NT2/D1 (cell line): ENCODE measurements around the gene MCTP1.

ENCODE experiments used
- SUZ12 ChIP-seq: IDR thresholded peaks from 2 replicates; pipeline ENCODE4 v1.6.1; 2011; ENCODE audit not compliant: insufficient read length, insufficient read depth; ENCODE audit errors: extremely low read depth
- YY1 ChIP-seq: IDR thresholded peaks from 2 replicates; pipeline ENCODE4 v1.6.1; 2011; ENCODE audit not compliant: insufficient read length, insufficient read depth
- ZNF274 ChIP-seq: IDR thresholded peaks from 2 replicates; pipeline ENCODE4 v1.6.1; 2011; ENCODE audit warnings: mild to moderate bottlenecking, low read depth, low read length

GRCh38 chr5:94744906-94745305 is 540.0 kb downstream of the MCTP1 start:
- TF ChIP-seq ZNF274, result no peak
- no peak for TF ChIP-seq YY1
- no peak for TF ChIP-seq SUZ12
